B cell (primary cell): ENCODE results near the gene EP400.

Experiments
- CTCF ChIP-seq: fragments of 200-600 bp; IDR thresholded peaks from one replicate; pipeline ENCODE4 v1.8.0; 2022; ENCODE audit warnings: antibody characterized with exemption, mild to moderate bottlenecking
- EZH2 ChIP-seq: IDR thresholded peaks from 2 replicates; pipeline ENCODE4 v1.6.1; 2012; ENCODE audit warnings: borderline replicate concordance, low read depth, mild to moderate bottlenecking, moderate library complexity, low read length; ENCODE audit not compliant: insufficient read depth, poor library complexity, severe bottlenecking

DNA sequence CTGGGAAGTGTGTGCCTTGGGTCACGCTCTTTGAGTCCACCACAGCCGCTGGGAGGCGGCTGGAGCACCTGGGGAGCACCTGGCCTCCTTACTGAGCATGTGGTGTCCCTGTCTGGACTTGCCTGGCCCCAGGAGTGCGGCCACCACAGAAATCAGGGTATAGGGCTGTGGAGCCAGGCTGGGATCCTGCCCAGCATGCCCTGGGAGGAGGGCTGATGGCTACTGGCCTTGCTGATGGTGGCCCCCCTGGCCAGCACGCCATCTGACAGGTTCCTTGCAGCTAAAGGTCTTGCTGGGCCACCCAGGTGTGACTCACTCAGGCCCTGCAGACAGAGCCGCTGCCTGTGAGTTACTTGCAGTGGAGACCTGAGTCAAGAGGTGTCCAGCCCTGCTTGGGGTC, 49.3 kb upstream of the EP400 start:
- TF ChIP-seq CTCF (no peak), EZH2 (no peak)
